IMR-90 (cell line): ENCODE measurements around the gene PEX10.

ENCODE experiments used
- BHLHE40 ChIP-seq: fragments of 150-350 bp; IDR thresholded peaks from 2 replicates; pipeline ENCODE4 v1.6.1; 2016; ENCODE audit warnings: mild to moderate bottlenecking, low read depth, low read length
- CEBPB ChIP-seq: IDR thresholded peaks from 2 replicates; pipeline ENCODE4 v1.6.1; 2012; ENCODE audit warnings: low read depth, low read length, improper control_type of control experiment
- CHD1 ChIP-seq: IDR thresholded peaks from 2 replicates; pipeline ENCODE4 v1.6.1; 2012; ENCODE audit warnings: low read depth, low read length, improper control_type of control experiment
- CTCF ChIP-seq: conservative IDR thresholded peaks from 2 replicates; pipeline ENCODE4 v1.5.1; 2012; ENCODE audit warnings: mild to moderate bottlenecking, low read depth, low read length, improper control_type of control experiment
- ELK1 ChIP-seq: fragments of 150-350 bp; IDR thresholded peaks from 2 replicates; pipeline ENCODE4 v1.6.1; 2016; ENCODE audit warnings: low read depth, mild to moderate bottlenecking, low read length, moderate library complexity, borderline replicate concordance
- FOS ChIP-seq: fragments of 150-350 bp; IDR thresholded peaks from 2 replicates; pipeline ENCODE4 v1.6.1; 2016; ENCODE audit warnings: low read depth, low read length
- MAFK ChIP-seq: IDR thresholded peaks from 2 replicates; pipeline ENCODE4 v1.6.1; 2012; ENCODE audit warnings: low read depth, low read length, improper control_type of control experiment
- MXI1 ChIP-seq: IDR thresholded peaks from 2 replicates; pipeline ENCODE4 v1.6.1; 2012; ENCODE audit warnings: low read depth, mild to moderate bottlenecking, low read length, moderate library complexity, borderline replicate concordance
- POLR2A ChIP-seq: IDR thresholded peaks from 2 replicates; pipeline ENCODE4 v1.6.1; 2012; ENCODE audit warnings: mild to moderate bottlenecking, low read depth, low read length
- RAD21 ChIP-seq: IDR thresholded peaks from 2 replicates; pipeline ENCODE4 v1.6.1; 2012; ENCODE audit warnings: low read length, improper control_type of control experiment
- RCOR1 ChIP-seq: IDR thresholded peaks from 2 replicates; pipeline ENCODE4 v1.6.1; 2012; ENCODE audit warnings: mild to moderate bottlenecking, low read length, improper control_type of control experiment; ENCODE audit not compliant: insufficient replicate concordance
- RFX5 ChIP-seq: IDR thresholded peaks from 2 replicates; pipeline ENCODE4 v1.8.0; 2012; ENCODE audit warnings: low read depth, mild to moderate bottlenecking, low read length, moderate library complexity
- SMC3 ChIP-seq: fragments of 150-350 bp; IDR thresholded peaks from 2 replicates; pipeline ENCODE4 v1.6.1; 2016; ENCODE audit warnings: low read depth, mild to moderate bottlenecking, antibody characterized with exemption, low read length, moderate library complexity
- USF2 ChIP-seq: fragments of 150-350 bp; IDR thresholded peaks from 2 replicates; pipeline ENCODE4 v1.6.1; 2017; ENCODE audit warnings: mild to moderate bottlenecking, antibody characterized with exemption, low read length, low read depth

GRCh38 chr1:2409745-2410144 lies 2.6 kb downstream of the PEX10 start:
- TF ChIP-seq MXI1: no peak
- TF ChIP-seq CTCF: no peak
- TF ChIP-seq BHLHE40: no peak
- TF ChIP-seq SMC3: no peak
- TF ChIP-seq FOS: no peak
- TF ChIP-seq POLR2A: no peak
- no peak for TF ChIP-seq RAD21
- no peak for TF ChIP-seq CHD1
- TF ChIP-seq RFX5: no peak
- no peak for TF ChIP-seq RCOR1
- TF ChIP-seq CEBPB: no peak
- TF ChIP-seq USF2: no peak
- TF ChIP-seq MAFK: no peak
- no peak for TF ChIP-seq ELK1
